HG03442 (cell line): ENCODE measurements around the gene ADSS1.
A peak's percentile ranks its signal among the peaks of the same experiment; 100 is the strongest.

Experiments used
- ATAC-seq: cut with Tn5 transposase; IDR thresholded peaks from one replicate; pipeline ENCODE4 v1.9.1; 2021; ENCODE audit warnings: mild to moderate bottlenecking, moderate library complexity; ENCODE audit not compliant: unreplicated experiment

Gene ADSS1

GRCh38 chr14:104766256-104766862, 42.3 kb downstream of the ADSS1 start:
- no peak for ATAC-seq

- ATAC-seq, result no peak
Measured at GRCh38 chr14:104766863-104767633, 43.0 kb downstream of the ADSS1 start.

DNA sequence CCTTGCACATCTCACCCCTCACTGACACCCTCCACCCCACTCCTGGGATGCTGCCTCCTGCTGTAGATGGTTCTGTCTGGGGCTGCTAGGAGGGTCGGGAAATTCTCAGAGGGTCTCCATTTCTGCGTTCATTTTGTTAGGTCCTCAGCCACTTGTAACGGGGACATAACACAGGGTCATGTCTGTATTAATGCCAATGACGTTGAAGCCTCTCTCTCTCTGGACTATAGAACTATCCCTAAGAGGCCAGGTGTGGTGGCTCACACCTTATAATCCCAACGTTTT, 43.5 kb downstream of the ADSS1 start:
- ATAC-seq, result no peak

GRCh38 chr14:104768437-104769323, 44.7 kb downstream of the ADSS1 start:
- peak; percentile 65 for ATAC-seq

- ATAC-seq, result no peak
Measured at GRCh38 chr14:104769324-104770071, 45.5 kb downstream of the ADSS1 start.

DNA sequence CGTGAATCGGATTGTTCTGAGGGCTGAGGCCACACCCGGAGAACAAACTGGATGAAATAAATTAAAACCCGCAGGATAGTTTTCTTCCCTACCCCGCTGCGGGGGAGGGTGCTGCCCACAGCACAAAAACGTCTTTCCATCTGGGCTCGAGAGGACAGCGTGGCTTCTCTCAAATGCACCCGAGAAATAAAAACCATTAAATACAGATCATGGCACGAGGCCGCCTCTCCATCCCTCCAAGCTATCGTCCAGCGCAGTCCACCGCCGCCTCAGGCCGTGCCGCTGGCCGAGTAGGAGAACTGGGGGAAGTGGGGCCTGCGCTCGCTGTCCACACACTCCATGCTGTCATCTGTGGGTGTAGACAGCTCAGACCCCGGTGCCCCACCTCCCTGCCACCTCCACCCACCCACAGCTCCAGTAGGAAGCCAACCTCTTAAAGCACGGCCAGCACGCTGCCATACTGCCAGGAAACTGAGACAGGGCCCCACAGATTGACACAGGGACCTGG, 46.1 kb downstream of the ADSS1 start:
- no peak for ATAC-seq

DNA sequence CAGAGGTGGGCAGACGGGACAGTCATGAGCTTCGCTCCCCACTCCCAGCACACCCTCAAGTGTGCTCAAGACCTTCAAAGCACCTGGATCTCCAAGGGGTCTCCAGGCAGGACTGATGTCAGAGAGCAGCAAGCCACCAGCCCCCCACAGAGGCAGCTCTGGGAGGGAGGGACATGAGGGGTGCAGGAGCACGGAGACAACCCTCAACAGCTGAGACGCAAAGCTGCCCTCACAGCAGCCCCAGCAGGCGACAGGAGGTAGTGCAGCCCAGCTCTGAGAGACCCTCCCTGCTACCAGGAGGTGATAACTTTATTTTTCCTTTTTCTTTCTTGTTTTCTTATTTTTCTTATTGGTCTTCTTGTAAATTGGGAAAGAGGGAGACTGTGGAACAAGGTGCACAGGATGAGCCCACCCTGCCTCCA, 46.8 kb downstream of the ADSS1 start:
- no peak for ATAC-seq

GRCh38 chr14:104771374-104771773, 47.3 kb downstream of the ADSS1 start:
- ATAC-seq, result no peak

DNA sequence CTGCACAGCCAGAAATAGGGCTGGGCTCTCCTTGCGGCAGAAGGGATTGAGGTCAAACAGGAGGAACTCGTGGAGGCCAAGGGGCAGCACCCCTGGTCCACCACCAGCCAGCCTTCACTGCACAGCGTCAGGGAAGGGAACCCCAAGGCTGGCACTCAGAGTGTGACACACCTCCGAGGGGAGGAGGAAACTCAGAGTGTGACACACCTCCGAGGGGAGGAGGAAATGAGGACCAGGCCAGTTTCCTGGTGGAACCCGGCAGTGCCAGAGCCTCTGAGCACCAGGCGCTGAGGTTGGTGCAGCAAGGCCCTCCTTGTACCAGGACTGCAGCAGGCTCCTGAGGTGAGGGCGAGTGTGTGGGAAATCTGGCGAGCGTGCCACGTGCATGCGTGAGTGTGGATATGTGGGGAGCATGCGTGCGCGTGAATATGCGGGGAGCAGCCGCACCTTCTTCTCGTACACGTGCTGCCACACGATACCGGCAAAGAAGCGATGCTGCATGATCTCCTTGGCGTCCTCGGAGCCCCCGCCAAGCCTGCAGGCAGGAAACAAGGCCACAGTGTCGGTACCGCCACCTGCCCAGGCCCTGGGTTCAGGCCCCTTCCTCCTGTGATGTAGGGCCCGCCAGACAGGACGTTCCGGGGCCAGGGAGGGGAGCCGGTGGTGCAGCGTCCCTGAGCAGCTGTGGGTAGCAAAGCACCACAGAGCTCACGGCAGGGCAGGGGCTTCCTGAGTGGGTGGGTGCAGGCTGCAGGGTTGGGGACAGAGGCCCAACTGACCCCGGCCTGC, 48.1 kb downstream of the ADSS1 start:
- no peak for ATAC-seq

- no peak for ATAC-seq
Measured at GRCh38 chr14:104772707-104773504, 48.9 kb downstream of the ADSS1 start.

DNA sequence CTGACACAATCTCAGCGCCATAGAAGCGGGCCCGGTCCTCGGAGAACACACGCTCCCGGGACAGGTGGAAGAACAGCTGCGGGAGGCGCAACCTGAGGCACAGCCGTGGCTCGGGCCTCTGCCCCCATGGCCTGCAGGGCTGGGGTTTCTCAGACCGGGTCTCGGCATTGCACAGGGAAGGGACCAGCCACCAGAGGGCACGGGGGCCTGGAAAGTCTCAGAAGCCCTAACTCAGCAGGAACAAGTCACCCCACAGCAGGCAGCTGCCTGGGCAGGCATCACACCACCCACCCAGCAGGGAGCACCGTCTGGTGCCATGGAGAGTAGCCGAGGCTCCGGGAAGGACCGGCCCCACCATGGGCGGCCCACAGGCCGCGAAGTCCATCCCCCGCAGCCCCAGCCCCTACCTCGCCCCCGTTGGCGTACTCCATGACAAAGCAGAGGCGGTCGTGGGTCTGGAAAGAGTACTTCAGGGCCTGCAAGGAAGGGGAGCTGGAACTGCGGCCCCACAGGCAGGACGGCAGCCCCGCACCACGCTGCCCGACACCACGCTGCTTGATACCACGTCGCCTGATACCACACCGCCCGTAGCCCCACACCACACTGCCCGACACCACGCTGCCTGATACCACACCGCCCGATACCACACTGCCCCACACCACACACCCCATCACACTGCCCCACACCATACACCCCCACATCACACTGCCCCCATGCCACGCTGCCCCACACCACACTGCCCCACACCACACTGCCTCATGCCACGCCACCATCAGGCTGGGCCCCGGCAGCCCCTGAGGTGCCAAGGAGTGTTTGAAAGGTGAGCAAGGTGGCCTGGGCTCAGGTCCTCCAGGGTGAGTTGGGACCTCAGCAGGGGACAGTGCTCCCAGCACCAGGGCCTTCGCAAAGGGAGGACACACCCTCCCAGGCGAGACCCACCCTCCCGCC, 49.8 kb downstream of the ADSS1 start:
- no peak for ATAC-seq

- ATAC-seq, result no peak
Measured at GRCh38 chr14:104774453-104775072, 50.5 kb downstream of the ADSS1 start.

DNA sequence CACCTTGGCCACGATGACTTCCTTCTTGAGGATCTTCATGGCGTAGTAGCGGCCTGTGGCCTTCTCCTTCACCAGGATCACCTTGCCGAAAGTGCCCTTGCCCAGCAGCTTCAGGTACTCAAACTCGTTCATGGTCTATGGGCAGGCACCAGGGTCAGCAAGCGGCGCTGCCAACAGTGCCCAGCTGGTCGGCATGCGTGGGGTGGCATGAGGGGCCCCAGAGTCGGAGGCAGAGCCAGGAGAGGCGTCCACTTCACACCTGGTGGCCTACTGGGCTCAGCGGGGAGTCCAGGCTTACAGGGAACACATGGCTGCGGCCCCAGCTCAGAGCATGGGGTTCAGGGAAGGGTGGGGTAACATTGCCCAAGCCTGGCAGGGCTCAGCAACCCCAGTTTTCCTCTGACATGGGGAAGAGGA, 51.1 kb downstream of the ADSS1 start:
- ATAC-seq, result no peak

DNA sequence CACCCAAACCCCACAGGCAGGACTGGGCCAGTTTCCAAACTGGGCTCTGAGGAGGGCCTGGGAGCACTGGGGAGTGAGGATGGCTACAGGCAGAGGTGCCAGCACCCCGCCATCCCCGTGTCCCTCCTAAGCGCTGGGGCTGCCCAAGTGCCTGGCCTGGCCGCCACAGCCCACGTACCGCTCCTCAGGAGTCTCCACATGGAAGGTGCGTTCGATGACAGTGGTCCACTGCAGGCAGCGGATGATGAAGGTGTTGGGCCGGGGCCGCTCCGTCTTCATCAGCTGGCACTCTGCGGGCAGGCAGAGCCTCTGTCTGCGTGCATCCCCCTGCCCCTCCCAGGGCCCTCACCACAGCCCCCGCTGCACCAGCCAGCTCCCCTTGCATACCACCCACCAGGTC, 52.5 kb downstream of the ADSS1 start:
- ATAC-seq, result no peak

DNA sequence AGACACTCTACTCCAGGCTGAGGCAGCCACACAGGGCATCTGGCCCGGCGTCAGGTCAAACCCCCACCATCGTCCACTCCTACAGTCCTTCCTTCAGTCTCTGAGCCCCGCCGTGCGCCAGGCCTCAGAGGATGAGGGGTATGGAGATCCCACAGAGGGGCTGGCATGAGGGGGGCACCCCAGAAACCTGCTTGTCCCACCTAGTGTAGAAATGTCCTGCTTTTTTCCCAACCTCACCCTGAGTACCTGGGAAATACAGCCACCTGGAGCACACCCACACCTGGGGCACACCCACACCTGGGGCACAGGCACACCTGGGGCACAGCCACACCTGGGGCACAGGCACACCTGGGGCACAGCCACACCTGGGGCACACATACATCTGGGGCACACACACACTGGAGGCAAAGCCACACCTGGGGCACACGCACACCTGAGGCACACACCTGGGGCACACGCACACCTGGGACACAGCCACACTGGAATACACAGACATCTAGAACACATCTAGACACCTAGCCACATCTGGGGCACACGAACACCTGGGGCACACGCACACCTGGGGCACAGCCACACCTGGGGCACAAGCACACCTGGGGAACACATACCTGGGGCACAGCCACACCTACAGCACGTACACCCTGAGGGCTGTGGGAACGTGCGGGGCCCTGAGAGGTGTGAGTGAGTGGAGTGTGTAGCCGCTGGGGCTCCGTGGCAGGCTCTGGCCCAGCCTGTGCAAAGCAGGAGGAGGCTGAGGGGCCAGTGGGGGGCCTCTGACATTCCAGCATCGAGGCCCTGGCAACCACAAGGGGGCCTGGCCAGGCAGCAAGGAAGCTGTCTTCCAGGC, 53.2 kb downstream of the ADSS1 start:
- no peak for ATAC-seq

DNA sequence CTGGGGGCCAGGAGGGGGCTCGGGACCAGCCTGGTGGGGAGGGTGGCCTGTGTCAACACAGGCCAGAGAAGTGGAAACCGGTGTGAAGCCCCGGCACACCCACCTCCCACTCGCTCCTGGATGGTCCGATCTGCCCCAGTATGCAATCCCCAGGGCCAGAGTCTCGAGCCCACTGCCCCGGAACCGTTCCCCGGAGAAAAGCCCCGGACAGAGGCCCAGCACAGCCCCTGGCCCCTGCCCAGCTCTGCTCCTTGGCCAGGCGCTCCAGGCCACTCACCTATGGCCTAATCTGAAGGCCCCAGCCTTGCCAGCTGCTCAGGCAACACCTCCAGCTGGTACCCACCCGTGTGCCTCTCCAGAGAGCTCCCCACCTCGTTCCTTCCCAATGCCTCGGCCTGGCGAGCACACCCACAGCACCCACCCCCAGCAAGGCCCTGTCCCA, 53.8 kb downstream of the ADSS1 start:
- ATAC-seq, result no peak
